NCI-H2227 treated with DMSO at 0.1 percent for 48 hours (cell line): ENCODE results near the gene PPIF.
"Not testable (repeated sequence)": the region's sequence is repeated elsewhere in the genome, so short reads cannot be mapped to it uniquely, and the experiment has no call there.

ENCODE experiments used
- DNase-seq: peaks from one replicate; lab custom pipeline; 2025; lab: John Stamatoyannopoulos, UW

PPIF gene

GRCh38 chr10:79331709-79332108 lies 15.6 kb upstream of the PPIF start:
- no peak for DNase-seq

- DNase-seq = not testable (repeated sequence)
Measured at GRCh38 chr10:79332610-79333315, 14.5 kb upstream of the PPIF start.

- no peak for DNase-seq
Measured at GRCh38 chr10:79333513-79333912, 13.8 kb upstream of the PPIF start.

- DNase-seq = no peak
Measured at GRCh38 chr10:79334573-79334972, 12.7 kb upstream of the PPIF start.

GRCh38 chr10:79335094-79335469 lies 12.2 kb upstream of the PPIF start:
- no peak for DNase-seq

- no peak for DNase-seq
Measured at GRCh38 chr10:79335470-79336235, 11.6 kb upstream of the PPIF start.

GRCh38 chr10:79336276-79336675 lies 11.0 kb upstream of the PPIF start:
- no peak for DNase-seq

- peak; percentile 16 for DNase-seq
Measured at GRCh38 chr10:79336739-79337138, 10.5 kb upstream of the PPIF start.

GRCh38 chr10:79337783-79338469 lies 9.3 kb upstream of the PPIF start:
- DNase-seq = not testable (repeated sequence)

- no peak for DNase-seq
Measured at GRCh38 chr10:79339266-79339665, 8.0 kb upstream of the PPIF start.

- DNase-seq = no peak
Measured at GRCh38 chr10:79340646-79341244, 6.5 kb upstream of the PPIF start.

- DNase-seq = no peak
Measured at GRCh38 chr10:79342295-79342761, 4.9 kb upstream of the PPIF start.

- DNase-seq = no peak
Measured at GRCh38 chr10:79342811-79343561, 4.3 kb upstream of the PPIF start.

GRCh38 chr10:79344502-79345195 lies 2.6 kb upstream of the PPIF start:
- DNase-seq = no peak

- DNase-seq = no peak
Measured at GRCh38 chr10:79345241-79346011, 1.8 kb upstream of the PPIF start.

- DNase-seq = no peak
Measured at GRCh38 chr10:79346012-79346340, 1.3 kb upstream of the PPIF start.

GRCh38 chr10:79346388-79347225 lies 662 bp upstream of the PPIF start:
- DNase-seq = peak; percentile 5

GRCh38 chr10:79347894-79348639 lies 798 bp downstream of the PPIF start:
- peak; percentile 0 for DNase-seq

GRCh38 chr10:79348640-79348988 lies 1.3 kb downstream of the PPIF start:
- DNase-seq = no peak
